Measurements from ENCODE around the gene USH2A.

DNA sequence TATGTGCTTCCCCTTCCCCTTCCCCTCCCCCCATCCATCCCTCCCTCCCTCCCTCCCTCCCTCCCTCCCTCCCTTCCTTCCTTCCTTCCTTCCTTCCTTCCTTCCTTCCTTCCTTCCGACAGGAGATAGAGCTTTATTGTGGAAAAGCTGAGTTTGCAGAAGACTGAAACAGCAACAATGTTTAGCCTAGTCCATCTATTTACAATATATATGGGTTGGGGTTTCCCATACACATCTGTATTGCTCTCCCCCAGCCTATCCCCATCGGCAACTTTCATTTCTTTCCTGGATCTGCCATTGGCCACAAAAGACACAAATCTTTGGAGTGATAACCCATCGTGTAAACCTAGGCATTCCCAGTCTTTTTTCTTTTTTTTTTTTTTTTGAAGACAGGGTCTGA is 222.3 kb downstream of the USH2A start:
- TF ChIP-seq POLR2A (IDR thresholded peaks at IDR 0.05): no peak
- TF ChIP-seq, protein P1, sequence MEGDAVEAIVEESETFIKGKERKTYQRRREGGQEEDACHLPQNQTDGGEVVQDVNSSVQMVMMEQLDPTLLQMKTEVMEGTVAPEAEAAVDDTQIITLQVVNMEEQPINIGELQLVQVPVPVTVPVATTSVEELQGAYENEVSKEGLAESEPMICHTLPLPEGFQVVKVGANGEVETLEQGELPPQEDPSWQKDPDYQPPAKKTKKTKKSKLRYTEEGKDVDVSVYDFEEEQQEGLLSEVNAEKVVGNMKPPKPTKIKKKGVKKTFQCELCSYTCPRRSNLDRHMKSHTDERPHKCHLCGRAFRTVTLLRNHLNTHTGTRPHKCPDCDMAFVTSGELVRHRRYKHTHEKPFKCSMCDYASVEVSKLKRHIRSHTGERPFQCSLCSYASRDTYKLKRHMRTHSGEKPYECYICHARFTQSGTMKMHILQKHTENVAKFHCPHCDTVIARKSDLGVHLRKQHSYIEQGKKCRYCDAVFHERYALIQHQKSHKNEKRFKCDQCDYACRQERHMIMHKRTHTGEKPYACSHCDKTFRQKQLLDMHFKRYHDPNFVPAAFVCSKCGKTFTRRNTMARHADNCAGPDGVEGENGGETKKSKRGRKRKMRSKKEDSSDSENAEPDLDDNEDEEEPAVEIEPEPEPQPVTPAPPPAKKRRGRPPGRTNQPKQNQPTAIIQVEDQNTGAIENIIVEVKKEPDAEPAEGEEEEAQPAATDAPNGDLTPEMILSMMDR (IDR thresholded peaks at IDR 0.05): no peak
